HG03039 (cell line): ENCODE data around the gene FER.
"Not testable (repeated sequence)": the region's sequence is repeated elsewhere in the genome, so short reads cannot be mapped to it uniquely, and the experiment has no call there.

Source experiments
- ATAC-seq: cut with Tn5 transposase; IDR thresholded peaks from one replicate; pipeline ENCODE4 v1.9.1; 2021; ENCODE audit warnings: mild to moderate bottlenecking, moderate library complexity; ENCODE audit not compliant: unreplicated experiment

Gene FER

GRCh38 chr5:109167586-109167985 lies 419.9 kb downstream of the FER start:
- no peak for ATAC-seq

- ATAC-seq: no peak
These were observed 420.5 kb downstream of the FER start for GRCh38 chr5:109168151-109168550.

- no peak for ATAC-seq
These were observed 423.1 kb downstream of the FER start for GRCh38 chr5:109170629-109171350.

- not testable (repeated sequence) for ATAC-seq
These were observed 423.9 kb downstream of the FER start for GRCh38 chr5:109171437-109172073.

GRCh38 chr5:109173036-109173794 lies 425.5 kb downstream of the FER start:
- ATAC-seq: no peak

GRCh38 chr5:109177227-109177626 lies 429.5 kb downstream of the FER start:
- ATAC-seq: no peak

- ATAC-seq: no peak
These were observed 430.1 kb downstream of the FER start for GRCh38 chr5:109177782-109178181.

GRCh38 chr5:109180668-109181067 lies 433.0 kb downstream of the FER start:
- no peak for ATAC-seq

GRCh38 chr5:109186759-109187158 lies 439.1 kb downstream of the FER start:
- no peak for ATAC-seq

- peak; percentile 54 for ATAC-seq
These were observed 443.5 kb downstream of the FER start for GRCh38 chr5:109191153-109191558.

- no peak for ATAC-seq
These were observed 444.3 kb downstream of the FER start for GRCh38 chr5:109192027-109192426.

GRCh38 chr5:109192555-109193281 lies 445.0 kb downstream of the FER start:
- ATAC-seq: no peak

- ATAC-seq: no peak
These were observed 448.0 kb downstream of the FER start for GRCh38 chr5:109195667-109196066.

- ATAC-seq: no peak
These were observed 448.6 kb downstream of the FER start for GRCh38 chr5:109196087-109196822.

- ATAC-seq: no peak
These were observed 449.1 kb downstream of the FER start for GRCh38 chr5:109196823-109197160.

- ATAC-seq: no peak
These were observed 451.6 kb downstream of the FER start for GRCh38 chr5:109199289-109199688.

- no peak for ATAC-seq
These were observed 452.3 kb downstream of the FER start for GRCh38 chr5:109199799-109200620.

- ATAC-seq: no peak
These were observed 467.3 kb downstream of the FER start for GRCh38 chr5:109215040-109215439.

GRCh38 chr5:109218818-109219217 lies 471.1 kb downstream of the FER start:
- no peak for ATAC-seq

- ATAC-seq: no peak
These were observed 475.8 kb downstream of the FER start for GRCh38 chr5:109223531-109223930.
